GM19193 (cell line): ENCODE results near the gene PIK3C2B.

ENCODE experiments used
- POLR2A ChIP-seq: IDR thresholded peaks from 4 replicates; pipeline ENCODE4 v1.6.1; 2011; ENCODE audit not compliant: insufficient read depth, insufficient read length; ENCODE audit errors: extremely low read depth

PIK3C2B gene

GRCh38 chr1:204494281-204495077, at the start of gene PIK3C2B:
PIK3C2B (minus strand) TSS chr1:204494805; CDS start chr1:204469802, 25,003 bp downstream.
- TF ChIP-seq POLR2A = peak; percentile 58

GRCh38 chr1:204544321-204544720, 49.7 kb upstream of the PIK3C2B start:
- no peak for TF ChIP-seq POLR2A

GRCh38 chr1:204541626-204542025, 47.0 kb upstream of the PIK3C2B start:
- TF ChIP-seq POLR2A = no peak

GRCh38 chr1:204532832-204533231, 38.2 kb upstream of the PIK3C2B start:
- TF ChIP-seq POLR2A = no peak

- no peak for TF ChIP-seq POLR2A
These were observed 36.3 kb upstream of the PIK3C2B start for GRCh38 chr1:204530932-204531331.

- no peak for TF ChIP-seq POLR2A
These were observed 34.8 kb upstream of the PIK3C2B start for GRCh38 chr1:204529371-204529895.

GRCh38 chr1:204528677-204529076, 34.1 kb upstream of the PIK3C2B start:
- no peak for TF ChIP-seq POLR2A

GRCh38 chr1:204528241-204528640, 33.6 kb upstream of the PIK3C2B start:
- TF ChIP-seq POLR2A = no peak

GRCh38 chr1:204524986-204525385, 30.4 kb upstream of the PIK3C2B start:
- no peak for TF ChIP-seq POLR2A

GRCh38 chr1:204523605-204524215, 29.1 kb upstream of the PIK3C2B start:
- TF ChIP-seq POLR2A = no peak

- no peak for TF ChIP-seq POLR2A
These were observed 26.5 kb upstream of the PIK3C2B start for GRCh38 chr1:204520834-204521709.

GRCh38 chr1:204516180-204516879, 21.7 kb upstream of the PIK3C2B start, which contains the start of gene MDM4:
MDM4 (plus strand) TSS chr1:204516406; CDS start chr1:204525519, 9,113 bp downstream.
- TF ChIP-seq POLR2A = peak; percentile 75

GRCh38 chr1:204514828-204515227, 20.2 kb upstream of the PIK3C2B start:
- no peak for TF ChIP-seq POLR2A

- TF ChIP-seq POLR2A = no peak
These were observed 18.6 kb upstream of the PIK3C2B start for GRCh38 chr1:204513117-204513716.
